PC-3 (cell line): Measurements from ENCODE around the gene CCDC91.

ENCODE experiments used
- EZH2 ChIP-seq: fragments of 300-600 bp; sonication (generic); IDR thresholded peaks from one replicate; pipeline ENCODE4 v1.6.1; 2017; ENCODE audit warnings: antibody characterized with exemption, mild to moderate bottlenecking, low read length; ENCODE audit not compliant: unreplicated experiment
- EZH2phosphoT487 ChIP-seq: fragments of 300-600 bp; sonication (generic); IDR thresholded peaks from 2 replicates; pipeline ENCODE4 v1.6.1; 2018; ENCODE audit warnings: mild to moderate bottlenecking, antibody characterized with exemption, low read length, borderline replicate concordance
- TF ChIP-seq, protein P1 (sequence below): fragments of 300-600 bp; sonication (generic); conservative IDR thresholded peaks from 2 replicates; pipeline ENCODE4 v1.5.1; 2017; ENCODE audit warnings: antibody characterized with exemption, low read depth, mild to moderate bottlenecking, low read length

DNA sequence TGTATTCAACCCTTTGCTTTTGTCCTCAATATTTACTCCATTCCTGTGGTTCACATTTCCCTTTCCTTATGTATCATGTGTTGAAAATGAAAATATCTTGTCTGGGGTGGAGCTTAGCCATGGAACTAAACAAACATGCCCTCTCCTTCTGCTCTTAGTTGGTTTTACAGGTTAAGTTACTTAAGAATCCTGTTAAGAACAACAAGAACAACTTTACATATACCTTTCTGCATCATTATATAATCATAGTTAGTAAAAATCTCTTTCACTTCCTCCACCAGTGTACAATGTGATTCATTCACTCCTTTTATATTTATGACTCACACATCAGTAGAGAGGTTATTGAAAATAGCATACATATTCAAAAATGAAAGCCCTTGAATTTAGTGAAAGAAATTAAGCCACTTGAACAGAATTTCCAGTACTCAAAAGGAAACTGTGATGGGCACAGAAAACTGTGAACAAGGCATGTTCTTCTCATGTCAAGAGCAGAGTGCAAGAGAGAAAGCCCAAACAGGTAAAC lies 307.7 kb downstream of the CCDC91 start:
- TF ChIP-seq, protein P1, sequence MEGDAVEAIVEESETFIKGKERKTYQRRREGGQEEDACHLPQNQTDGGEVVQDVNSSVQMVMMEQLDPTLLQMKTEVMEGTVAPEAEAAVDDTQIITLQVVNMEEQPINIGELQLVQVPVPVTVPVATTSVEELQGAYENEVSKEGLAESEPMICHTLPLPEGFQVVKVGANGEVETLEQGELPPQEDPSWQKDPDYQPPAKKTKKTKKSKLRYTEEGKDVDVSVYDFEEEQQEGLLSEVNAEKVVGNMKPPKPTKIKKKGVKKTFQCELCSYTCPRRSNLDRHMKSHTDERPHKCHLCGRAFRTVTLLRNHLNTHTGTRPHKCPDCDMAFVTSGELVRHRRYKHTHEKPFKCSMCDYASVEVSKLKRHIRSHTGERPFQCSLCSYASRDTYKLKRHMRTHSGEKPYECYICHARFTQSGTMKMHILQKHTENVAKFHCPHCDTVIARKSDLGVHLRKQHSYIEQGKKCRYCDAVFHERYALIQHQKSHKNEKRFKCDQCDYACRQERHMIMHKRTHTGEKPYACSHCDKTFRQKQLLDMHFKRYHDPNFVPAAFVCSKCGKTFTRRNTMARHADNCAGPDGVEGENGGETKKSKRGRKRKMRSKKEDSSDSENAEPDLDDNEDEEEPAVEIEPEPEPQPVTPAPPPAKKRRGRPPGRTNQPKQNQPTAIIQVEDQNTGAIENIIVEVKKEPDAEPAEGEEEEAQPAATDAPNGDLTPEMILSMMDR: no peak
- TF ChIP-seq EZH2 (no peak), EZH2phosphoT487 (no peak)
